ENCODE measurements around the gene CEL. TPM values are rescaled to one million over a fixed set of nuclear protein-coding genes. Genes with fewer than 3 reads are reported as not detected.

The CEL gene
- total RNA-seq, 4 donors from 2014 or later: 0.27 to 0.46 (median 0.33) TPM; not detected in 1

DNA sequence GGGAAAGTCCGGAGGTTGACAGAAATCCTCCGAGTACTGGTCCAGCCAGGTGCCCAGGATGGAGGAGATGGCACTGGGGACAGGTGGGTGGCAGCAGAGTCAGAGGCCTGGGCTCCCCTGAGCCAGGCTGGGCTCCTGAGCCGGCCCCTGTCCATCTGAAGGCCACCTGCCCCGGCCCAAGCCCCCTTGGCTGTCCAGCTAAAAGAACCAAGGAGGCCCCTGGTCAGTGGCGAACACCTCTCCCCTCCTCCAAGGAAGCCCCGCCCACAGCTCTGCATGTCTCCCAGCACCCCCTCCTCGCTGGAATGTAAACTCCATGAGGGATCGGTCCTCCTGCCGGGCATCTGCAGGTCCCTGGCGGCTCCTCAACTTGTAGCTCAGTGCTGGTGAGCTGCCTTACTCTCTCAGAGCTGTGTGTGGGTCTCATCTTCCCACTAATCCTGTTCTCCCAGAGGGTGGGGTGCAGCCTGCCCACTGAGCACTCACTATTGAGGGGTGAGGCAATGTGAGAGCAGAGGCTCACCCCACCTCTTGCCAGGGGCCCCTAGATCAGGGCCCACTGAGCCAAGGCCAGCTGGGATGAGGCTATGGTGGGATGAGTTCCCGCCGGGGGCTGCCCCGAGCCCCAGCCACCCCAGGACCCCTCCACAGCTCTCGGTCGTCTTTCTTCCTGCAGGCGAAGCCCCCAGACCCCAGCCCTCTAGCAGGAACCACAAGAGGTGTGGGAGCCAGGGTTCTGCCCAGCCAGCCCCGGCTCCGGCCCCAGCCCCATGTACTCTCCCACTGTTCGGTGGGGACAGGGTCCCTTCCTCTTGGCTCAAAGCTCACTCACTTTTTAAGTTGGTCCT is 47.2 kb downstream of the CEL start:
- peaks cover 39 to 46% of the 10 kb centered on the region in 2 donors for H3K36me3 ChIP-seq
- H3K4me1 ChIP-seq: peaks cover 13 to 20% of the 10 kb centered on the region in 2 donors
- H3K27me3 ChIP-seq: no peaks in the 10 kb centered on the region
- 92 to 98% methylated on average over 9 to 15 of the region's 19 CpGs for WGBS, 2 donors
- TF ChIP-seq, protein P1, sequence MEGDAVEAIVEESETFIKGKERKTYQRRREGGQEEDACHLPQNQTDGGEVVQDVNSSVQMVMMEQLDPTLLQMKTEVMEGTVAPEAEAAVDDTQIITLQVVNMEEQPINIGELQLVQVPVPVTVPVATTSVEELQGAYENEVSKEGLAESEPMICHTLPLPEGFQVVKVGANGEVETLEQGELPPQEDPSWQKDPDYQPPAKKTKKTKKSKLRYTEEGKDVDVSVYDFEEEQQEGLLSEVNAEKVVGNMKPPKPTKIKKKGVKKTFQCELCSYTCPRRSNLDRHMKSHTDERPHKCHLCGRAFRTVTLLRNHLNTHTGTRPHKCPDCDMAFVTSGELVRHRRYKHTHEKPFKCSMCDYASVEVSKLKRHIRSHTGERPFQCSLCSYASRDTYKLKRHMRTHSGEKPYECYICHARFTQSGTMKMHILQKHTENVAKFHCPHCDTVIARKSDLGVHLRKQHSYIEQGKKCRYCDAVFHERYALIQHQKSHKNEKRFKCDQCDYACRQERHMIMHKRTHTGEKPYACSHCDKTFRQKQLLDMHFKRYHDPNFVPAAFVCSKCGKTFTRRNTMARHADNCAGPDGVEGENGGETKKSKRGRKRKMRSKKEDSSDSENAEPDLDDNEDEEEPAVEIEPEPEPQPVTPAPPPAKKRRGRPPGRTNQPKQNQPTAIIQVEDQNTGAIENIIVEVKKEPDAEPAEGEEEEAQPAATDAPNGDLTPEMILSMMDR (IDR thresholded peaks at IDR 0.05): no peak
- TF ChIP-seq POLR2A (IDR thresholded peaks at IDR 0.05): no peak
- DNase-seq: no peak
- intact Hi-C loops (cut with DNase I): no loop called here
- no peak overlapping the region for H3K4me3 ChIP-seq (replicated peaks in 1 of 3)
- no peaks in the 10 kb centered on the region for H3K9me3 ChIP-seq
- H3K27ac ChIP-seq: no peak overlapping the region

- TF ChIP-seq, protein P1 (IDR thresholded peaks at IDR 0.05): no peak
- TF ChIP-seq POLR2A (IDR thresholded peaks at IDR 0.05): no peak
Observed at GRCh38 chr9:133109931-133110650, 48.3 kb downstream of the CEL start.

GRCh38 chr9:133111808-133112662 is 50.3 kb downstream of the CEL start:
- Histone ChIP-seq H3K36me3 (peaks cover 24 to 35% of the 10 kb centered on the region in 2 donors), H3K27me3 (no peaks in the 10 kb centered on the region), H3K4me3 (replicated peaks in 1 of 3) (no peak overlapping the region), H3K4me1 (peaks cover 32 to 51% of the 10 kb centered on the region in 2 donors), H3K9me3 (no peaks in the 10 kb centered on the region), H3K27ac (peak overlapping the region in 2 of 3 donors; percentile 55 to 78)
- no peak for DNase-seq
- intact Hi-C loops (cut with DNase I): no loop called here
- TF ChIP-seq, protein P1 (IDR thresholded peaks at IDR 0.05): no peak
- TF ChIP-seq POLR2A (IDR thresholded peaks at IDR 0.05): no peak
- WGBS, 2 donors: 87 to 96% methylated on average over 18 to 28 of the region's 30 CpGs

More at GRCh38 chr9:133109931-133110650, 48.3 kb downstream of the CEL start:
- H3K27ac ChIP-seq: no peak overlapping the region
- H3K4me1 ChIP-seq: peaks cover 24 to 31% of the 10 kb centered on the region in 2 donors
- H3K4me3 ChIP-seq (replicated peaks in 1 of 3): no peak overlapping the region
- no peaks in the 10 kb centered on the region for H3K9me3 ChIP-seq
- no peak for DNase-seq
- H3K27me3 ChIP-seq: no peaks in the 10 kb centered on the region
- 96 to 99% methylated on average over 15 to 18 of the region's 18 CpGs for WGBS, 2 donors
- intact Hi-C loops (cut with DNase I): no loop called here
- peaks cover 36 to 46% of the 10 kb centered on the region in 2 donors for H3K36me3 ChIP-seq

DNA sequence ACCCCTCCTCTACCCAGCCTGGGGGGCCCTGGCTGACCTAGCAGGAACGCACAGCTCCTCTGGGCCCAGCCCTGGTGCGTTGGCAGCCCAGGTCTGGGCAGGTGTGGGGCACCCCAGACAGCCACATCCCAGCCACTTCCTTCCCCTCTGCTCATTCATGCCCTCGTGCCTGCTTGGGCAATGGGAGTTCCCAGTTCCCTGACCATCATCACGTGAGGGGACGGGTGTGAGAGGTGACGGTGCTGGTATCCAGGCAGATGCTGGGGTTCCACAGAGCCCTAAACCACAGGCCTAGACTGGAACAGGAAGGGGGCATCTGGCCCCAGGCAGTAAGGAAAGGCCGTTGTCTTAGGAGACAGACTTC is 50.9 kb downstream of the CEL start:
- H3K4me3 ChIP-seq (replicated peaks in 1 of 3): no peak overlapping the region
- H3K36me3 ChIP-seq: peaks cover 17 to 29% of the 10 kb centered on the region in 2 donors
- DNase-seq: no peak
- no peak for TF ChIP-seq POLR2A (IDR thresholded peaks at IDR 0.05)
- TF ChIP-seq, protein P1 (IDR thresholded peaks at IDR 0.05): no peak
- intact Hi-C loops (cut with DNase I): no loop called here
- H3K27ac ChIP-seq: peak overlapping the region in 2 of 3 donors; percentile 55 to 78
- no peaks in the 10 kb centered on the region for H3K9me3 ChIP-seq
- H3K27me3 ChIP-seq: no peaks in the 10 kb centered on the region
- WGBS, 2 donors: 78 to 82% methylated on average over 4 to 5 of the region's 7 CpGs
- peaks cover 38 to 57% of the 10 kb centered on the region in 2 donors for H3K4me1 ChIP-seq
